SH-SY5Y (cell line): Measurements from ENCODE around the gene ASS1.

Experiments used
- GATA2 ChIP-seq: IDR thresholded peaks from 2 replicates; pipeline ENCODE4 v1.6.1; 2011; ENCODE audit warnings: mild to moderate bottlenecking, low read depth, low read length
- GATA3 ChIP-seq: IDR thresholded peaks from 2 replicates; pipeline ENCODE4 v1.6.1; 2011; ENCODE audit warnings: low read depth, mild to moderate bottlenecking, low read length, moderate library complexity

ASS1 gene

GRCh38 chr9:130465383-130466096, 20.8 kb downstream of the ASS1 start:
- TF ChIP-seq GATA3 = no peak
- no peak for TF ChIP-seq GATA2

GRCh38 chr9:130466537-130467217, 21.9 kb downstream of the ASS1 start:
- TF ChIP-seq GATA3 (no peak), GATA2 (no peak)

- TF ChIP-seq GATA3 (no peak), GATA2 (no peak)
Measured at GRCh38 chr9:130467316-130467715, 22.6 kb downstream of the ASS1 start.

DNA sequence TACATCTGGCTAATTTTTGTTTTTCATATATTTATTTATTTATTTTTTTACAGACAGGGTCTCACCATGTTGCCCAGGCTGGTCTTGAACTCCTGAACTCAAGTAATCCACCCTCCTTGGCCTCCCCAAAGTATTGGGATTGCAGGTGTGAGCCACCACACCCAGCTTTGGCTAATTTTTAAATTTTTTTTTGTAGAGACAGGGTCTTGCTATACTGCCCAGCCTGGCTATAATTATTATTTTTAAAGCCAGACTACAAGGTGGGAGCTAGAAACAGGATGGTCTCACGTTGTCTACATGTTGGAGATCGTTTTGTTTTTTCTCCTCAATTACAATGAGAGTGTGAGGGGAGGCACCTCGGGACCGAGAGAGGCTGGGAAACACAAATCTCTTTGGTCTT, 23.8 kb downstream of the ASS1 start:
- TF ChIP-seq GATA2 (no peak), GATA3 (no peak)

GRCh38 chr9:130470269-130470668, 25.5 kb downstream of the ASS1 start:
- no peak for TF ChIP-seq GATA2
- TF ChIP-seq GATA3 = no peak

- TF ChIP-seq GATA3 (no peak), GATA2 (no peak)
Measured at GRCh38 chr9:130470950-130471349, 26.2 kb downstream of the ASS1 start.

GRCh38 chr9:130471411-130472183, 26.8 kb downstream of the ASS1 start:
- no peak for TF ChIP-seq GATA2
- TF ChIP-seq GATA3 = no peak

DNA sequence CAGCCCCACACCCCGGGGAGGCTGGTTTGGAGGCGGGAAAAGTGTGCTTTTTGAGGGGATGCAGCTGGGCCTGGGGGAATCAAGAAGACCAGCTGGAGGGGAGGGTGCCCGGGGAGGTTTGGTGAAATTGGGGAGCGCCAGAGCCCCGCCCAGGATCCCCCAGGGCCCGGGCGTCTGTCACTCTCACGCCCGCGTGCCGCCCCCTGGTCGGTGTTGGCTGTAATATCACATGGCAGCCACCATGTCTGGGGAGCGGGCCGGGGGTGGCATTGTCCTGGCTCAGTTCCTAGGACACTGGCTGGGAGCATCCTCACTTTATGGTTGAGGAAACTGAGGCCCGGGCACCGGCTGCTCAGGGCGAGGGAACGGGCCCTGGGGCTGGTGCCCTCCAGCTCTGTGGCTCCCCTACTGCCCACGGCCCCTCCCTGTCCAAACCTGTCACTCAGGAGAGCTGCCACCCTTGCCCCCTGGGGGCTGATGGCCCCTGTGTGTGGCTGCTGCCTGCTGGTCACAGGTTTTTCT, 27.5 kb downstream of the ASS1 start:
- TF ChIP-seq GATA2 (no peak), GATA3 (no peak)

- TF ChIP-seq GATA2 (no peak), GATA3 (no peak)
Measured at GRCh38 chr9:130473009-130473408, 28.2 kb downstream of the ASS1 start.

DNA sequence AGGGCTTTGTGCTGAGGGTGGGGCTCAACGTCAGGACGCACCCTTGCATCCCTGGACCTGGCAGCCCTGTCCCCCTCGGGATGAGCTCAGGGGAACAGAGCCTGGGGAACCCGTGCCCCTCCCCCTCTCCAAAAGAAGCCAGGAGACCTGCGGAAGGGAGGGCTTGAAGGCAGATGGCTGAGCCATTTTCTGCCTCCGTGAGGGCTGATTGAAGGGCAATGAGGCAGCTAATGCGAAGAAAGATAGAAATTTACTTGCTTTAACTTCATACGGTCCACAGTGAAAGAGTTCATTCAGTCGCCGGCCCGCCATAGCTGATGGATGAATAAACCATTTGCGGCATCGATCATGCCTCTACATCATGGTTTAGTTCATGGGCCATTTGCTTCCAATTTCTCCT, 28.8 kb downstream of the ASS1 start:
- TF ChIP-seq GATA2 (no peak), GATA3 (no peak)

DNA sequence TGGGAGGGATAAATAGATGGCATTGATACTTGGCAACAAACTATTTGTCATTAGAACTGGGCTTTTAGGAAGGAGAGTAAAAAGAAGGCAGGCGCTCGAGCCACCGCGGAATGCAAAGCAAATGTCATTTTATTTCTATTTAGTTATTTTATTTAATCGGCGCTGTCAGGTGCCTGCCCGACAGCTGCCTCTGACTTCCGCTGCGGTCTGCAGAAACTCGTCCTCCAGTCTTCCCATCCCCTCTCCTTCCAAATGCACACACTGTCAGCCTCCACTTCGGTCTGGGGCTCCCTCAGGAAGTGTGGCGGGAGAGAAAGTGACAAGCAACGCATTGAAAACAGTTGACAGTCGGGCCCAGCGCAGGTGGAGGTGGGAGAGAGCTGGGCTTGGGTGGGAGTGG, 29.3 kb downstream of the ASS1 start:
- TF ChIP-seq GATA3 (no peak), GATA2 (no peak)

DNA sequence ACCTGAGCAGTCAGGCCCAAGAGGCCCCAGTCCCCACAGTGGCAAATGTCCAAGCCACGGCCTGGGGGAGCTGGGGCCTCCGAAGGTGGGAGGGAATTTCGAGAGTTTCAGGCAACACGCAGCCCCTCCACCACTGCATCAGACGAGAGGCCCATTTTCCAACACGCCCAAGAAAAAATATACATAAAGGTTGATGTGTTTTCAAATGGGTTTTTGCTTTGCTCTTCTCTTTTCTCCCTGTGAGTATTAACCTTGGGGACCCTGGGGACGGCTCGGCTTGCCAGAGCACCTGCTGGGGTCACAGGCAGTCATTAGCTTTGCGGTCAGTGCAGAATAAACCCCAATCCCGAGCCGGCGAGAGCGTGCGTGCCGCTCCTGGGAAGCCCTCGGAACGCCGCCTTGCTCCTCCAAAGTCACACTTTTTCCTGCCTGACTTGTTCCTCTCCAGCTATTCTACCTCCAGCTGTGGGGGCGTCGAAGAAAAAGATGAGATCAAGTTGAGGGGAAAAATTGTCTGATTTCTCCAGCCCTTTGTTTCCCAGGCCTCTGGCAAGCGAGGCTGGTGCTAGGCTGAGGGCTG, 31.5 kb downstream of the ASS1 start:
- TF ChIP-seq GATA2 = no peak
- TF ChIP-seq GATA3 = no peak

DNA sequence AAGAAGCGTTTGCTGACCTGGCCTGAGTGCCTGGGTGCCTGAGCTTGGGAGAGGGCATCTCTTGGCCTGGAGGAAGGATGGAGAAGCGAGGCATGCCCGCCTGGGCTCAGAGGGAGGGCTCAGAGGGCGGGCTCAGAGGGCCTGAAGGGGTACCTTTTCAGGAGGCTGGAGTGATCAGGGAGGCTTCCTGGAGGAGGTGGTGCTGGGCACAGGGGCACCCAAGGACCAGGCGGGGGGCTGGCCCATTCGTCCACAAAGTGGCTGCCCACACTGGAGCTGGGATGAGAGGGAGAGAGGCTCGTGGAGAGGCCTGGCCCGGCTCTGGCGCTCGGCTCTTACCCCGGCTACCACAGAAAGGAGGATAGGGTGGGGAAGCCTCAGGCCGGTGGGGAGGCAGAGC, 32.8 kb downstream of the ASS1 start:
- no peak for TF ChIP-seq GATA3
- TF ChIP-seq GATA2 = no peak

DNA sequence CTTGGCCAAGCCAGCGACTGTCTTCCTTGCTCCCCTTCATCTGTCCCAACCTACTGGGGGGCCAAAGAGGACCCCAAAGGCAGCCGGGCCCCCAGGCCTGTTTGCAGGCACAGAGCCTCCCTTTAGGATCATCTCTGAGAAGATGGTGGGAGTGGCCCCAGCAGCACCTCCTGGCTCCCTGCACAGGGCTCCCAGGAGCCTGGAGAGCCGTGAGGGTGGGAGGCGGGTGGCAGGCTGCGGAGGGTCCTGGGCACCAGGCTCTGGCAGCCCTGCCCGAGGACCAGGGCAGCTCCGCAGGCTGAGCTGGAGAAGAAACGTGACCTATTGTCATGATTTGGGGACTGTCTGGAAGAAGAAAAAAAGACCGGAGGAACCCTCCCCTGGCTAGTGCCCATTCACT, 33.4 kb downstream of the ASS1 start:
- no peak for TF ChIP-seq GATA3
- no peak for TF ChIP-seq GATA2
